ENCODE measurements around the gene CIZ1.
A peak's percentile ranks its signal among the peaks of the same experiment; 100 is the strongest.

The CIZ1 gene

GRCh38 chr9:128224877-128225276 lies 33.5 kb upstream of the CIZ1 start:
- H3K27ac ChIP-seq: no peak overlapping the region
- no peak for TF ChIP-seq ZFX (IDR thresholded peaks at IDR 0.05)
- TF ChIP-seq, protein P1, sequence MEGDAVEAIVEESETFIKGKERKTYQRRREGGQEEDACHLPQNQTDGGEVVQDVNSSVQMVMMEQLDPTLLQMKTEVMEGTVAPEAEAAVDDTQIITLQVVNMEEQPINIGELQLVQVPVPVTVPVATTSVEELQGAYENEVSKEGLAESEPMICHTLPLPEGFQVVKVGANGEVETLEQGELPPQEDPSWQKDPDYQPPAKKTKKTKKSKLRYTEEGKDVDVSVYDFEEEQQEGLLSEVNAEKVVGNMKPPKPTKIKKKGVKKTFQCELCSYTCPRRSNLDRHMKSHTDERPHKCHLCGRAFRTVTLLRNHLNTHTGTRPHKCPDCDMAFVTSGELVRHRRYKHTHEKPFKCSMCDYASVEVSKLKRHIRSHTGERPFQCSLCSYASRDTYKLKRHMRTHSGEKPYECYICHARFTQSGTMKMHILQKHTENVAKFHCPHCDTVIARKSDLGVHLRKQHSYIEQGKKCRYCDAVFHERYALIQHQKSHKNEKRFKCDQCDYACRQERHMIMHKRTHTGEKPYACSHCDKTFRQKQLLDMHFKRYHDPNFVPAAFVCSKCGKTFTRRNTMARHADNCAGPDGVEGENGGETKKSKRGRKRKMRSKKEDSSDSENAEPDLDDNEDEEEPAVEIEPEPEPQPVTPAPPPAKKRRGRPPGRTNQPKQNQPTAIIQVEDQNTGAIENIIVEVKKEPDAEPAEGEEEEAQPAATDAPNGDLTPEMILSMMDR (conservative IDR thresholded peaks at IDR 0.05): no peak

DNA sequence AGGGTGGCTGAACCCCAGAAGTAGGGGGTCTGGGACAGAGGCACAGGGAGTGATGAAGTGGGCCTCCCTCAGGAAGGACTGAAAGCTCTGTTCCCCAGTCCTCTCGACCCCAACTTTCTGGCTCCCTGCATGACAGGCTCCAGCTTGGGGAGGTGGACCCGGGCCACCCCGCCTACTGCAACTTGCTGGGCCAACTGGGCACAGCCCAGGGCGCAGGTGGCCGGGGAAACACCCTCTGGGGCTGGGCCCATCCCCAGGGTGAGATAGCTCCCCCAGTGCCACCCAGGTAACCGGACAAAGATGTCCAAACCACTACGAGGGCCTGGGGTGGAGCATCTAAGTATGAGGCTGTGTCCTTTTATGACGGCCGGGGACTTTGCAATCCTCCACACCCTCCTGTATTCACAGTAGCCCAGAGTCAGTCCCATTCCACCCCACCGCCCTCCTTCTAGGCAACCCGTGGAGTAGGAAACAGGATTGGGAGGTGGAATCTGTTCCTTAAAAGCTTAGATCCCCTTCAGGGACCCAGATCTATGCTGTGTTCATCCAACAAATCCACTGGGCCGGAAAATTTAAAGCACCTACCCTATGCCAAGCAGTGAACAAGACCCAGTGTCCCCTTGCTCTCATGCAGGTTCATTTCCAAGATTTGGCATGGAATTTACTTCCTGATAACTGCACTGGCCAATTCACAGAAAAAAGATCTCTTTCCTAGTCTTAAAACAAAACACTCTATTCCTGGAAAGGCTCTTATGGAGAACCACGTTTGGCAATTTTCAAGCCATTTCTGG lies 31.7 kb upstream of the CIZ1 start:
- H3K27ac ChIP-seq: no peak overlapping the region
- no peak for TF ChIP-seq ZFX (IDR thresholded peaks at IDR 0.05)
- TF ChIP-seq, protein P1 (conservative IDR thresholded peaks at IDR 0.05): no peak

- no peak for TF ChIP-seq ZFX (IDR thresholded peaks at IDR 0.05)
- TF ChIP-seq, protein P1 (conservative IDR thresholded peaks at IDR 0.05): no peak
- no peak overlapping the region for H3K27ac ChIP-seq
These were observed 30.7 kb upstream of the CIZ1 start for GRCh38 chr9:128222026-128222425.

DNA sequence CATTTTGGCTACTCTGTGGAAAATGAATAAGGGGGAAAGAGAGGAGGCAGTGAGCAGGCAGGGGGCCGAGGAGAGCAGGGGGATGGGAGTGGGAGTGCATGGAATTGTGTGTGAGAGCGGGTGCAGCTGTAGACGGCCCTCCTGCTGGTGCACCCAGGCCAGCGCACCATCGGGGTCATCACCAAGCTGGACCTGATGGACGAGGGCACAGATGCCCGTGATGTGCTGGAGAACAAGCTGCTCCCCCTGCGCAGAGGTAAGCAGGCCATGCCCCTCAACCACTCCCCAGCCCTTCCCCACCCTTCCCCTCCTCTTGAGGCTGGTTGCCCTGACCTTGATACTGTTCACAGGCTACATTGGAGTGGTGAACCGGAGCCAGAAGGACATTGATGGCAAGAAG lies 28.5 kb upstream of the CIZ1 start:
- no peak overlapping the region for H3K27ac ChIP-seq
- TF ChIP-seq ZFX (IDR thresholded peaks at IDR 0.05): no peak
- TF ChIP-seq, protein P1 (conservative IDR thresholded peaks at IDR 0.05): no peak

DNA sequence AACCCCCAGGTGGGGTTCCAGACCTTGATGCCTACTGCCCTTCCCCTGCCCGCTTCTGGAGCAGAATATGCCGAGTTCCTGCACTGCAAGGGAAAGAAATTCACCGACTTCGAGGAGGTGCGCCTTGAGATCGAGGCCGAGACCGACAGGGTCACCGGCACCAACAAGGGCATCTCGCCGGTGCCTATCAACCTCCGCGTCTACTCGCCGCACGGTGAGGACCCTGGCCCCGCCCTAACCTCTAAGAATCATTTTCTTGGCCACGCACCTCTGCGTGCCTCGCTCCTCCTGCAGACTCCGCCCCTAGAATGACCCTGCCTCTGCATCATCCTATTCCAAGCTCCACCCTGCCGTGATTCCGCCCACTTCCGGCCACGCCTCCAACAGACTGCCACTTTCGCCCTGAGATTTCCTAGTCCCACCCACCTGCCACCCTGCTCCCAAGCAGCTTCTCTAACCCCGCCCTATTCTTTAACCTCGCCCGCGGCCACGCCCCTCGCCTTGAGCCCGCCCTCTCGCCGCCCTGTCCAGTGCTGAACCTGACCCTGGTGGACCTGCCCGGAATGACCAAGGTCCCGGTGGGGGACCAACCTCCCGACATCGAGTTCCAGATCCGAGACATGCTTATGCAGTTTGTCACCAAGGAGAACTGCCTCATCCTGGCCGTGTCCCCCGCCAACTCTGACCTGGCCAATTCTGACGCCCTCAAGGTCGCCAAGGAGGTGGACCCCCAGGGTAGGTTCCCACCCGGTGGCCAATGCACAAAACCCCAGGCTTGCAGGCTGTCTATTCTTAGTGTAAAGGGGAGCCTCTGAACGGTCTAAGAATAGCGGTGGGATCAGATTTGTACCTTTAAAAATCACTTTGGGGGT lies 27.4 kb upstream of the CIZ1 start:
- no peak for TF ChIP-seq ZFX (IDR thresholded peaks at IDR 0.05)
- TF ChIP-seq, protein P1 (conservative IDR thresholded peaks at IDR 0.05): no peak
- peak overlapping the region; percentile 24; the same call in 1 of the 2 replicates for H3K27ac ChIP-seq

DNA sequence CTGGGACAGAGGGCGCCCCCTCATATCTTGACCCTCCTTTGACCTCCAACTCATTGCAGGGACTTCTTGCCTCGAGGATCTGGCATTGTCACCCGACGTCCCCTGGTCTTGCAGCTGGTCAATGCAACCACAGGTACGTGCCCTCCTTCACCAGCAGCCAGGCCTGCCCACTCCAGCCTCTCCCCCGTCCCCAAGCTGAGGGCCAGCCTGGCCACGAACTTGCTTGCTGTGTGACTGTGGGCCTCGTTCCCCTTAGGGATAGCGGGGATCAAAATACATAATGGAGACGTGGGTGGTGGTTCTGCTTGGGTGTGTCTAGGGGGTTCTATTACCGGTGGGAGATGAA lies 26.8 kb upstream of the CIZ1 start:
- TF ChIP-seq, protein P1 (conservative IDR thresholded peaks at IDR 0.05): no peak
- TF ChIP-seq ZFX (IDR thresholded peaks at IDR 0.05): no peak
- H3K27ac ChIP-seq: peak overlapping the region; percentile 24; the same call in 1 of the 2 replicates

All from C4-2B (cell line).